HG03432 (cell line): ENCODE data around the gene BBS1.

ENCODE experiments used
- ATAC-seq: cut with Tn5 transposase; IDR thresholded peaks from one replicate; pipeline ENCODE4 v1.9.1; 2021; ENCODE audit warnings: mild to moderate bottlenecking, moderate library complexity; ENCODE audit not compliant: unreplicated experiment

Gene BBS1

GRCh38 chr11:66476841-66477251, 33.6 kb upstream of the BBS1 start:
- ATAC-seq: no peak

- no peak for ATAC-seq
Measured at GRCh38 chr11:66477263-66478201, 32.9 kb upstream of the BBS1 start.

- ATAC-seq: no peak
Measured at GRCh38 chr11:66478729-66479393, 31.6 kb upstream of the BBS1 start.

GRCh38 chr11:66479394-66480116, 30.9 kb upstream of the BBS1 start:
- no peak for ATAC-seq

- ATAC-seq: peak; percentile 86
Measured at GRCh38 chr11:66480117-66480938, 30.1 kb upstream of the BBS1 start, which contains the start of gene DPP3. Gene DPP3 (plus strand): TSS chr11:66480434. CDS start chr11:66482201, 1,767 bp downstream.

GRCh38 chr11:66484806-66485380, 25.5 kb upstream of the BBS1 start:
- no peak for ATAC-seq

GRCh38 chr11:66488957-66489356, 21.5 kb upstream of the BBS1 start:
- ATAC-seq: no peak

- no peak for ATAC-seq
Measured at GRCh38 chr11:66489636-66490035, 20.8 kb upstream of the BBS1 start.

GRCh38 chr11:66491315-66491935, 19.0 kb upstream of the BBS1 start:
- ATAC-seq: no peak

GRCh38 chr11:66492161-66492865, 18.1 kb upstream of the BBS1 start:
- no peak for ATAC-seq

GRCh38 chr11:66493130-66493529, 17.3 kb upstream of the BBS1 start:
- ATAC-seq: no peak

GRCh38 chr11:66494458-66494857, 16.0 kb upstream of the BBS1 start:
- ATAC-seq: no peak

GRCh38 chr11:66494935-66495334, 15.5 kb upstream of the BBS1 start:
- ATAC-seq: no peak

- no peak for ATAC-seq
Measured at GRCh38 chr11:66495401-66495854, 15.0 kb upstream of the BBS1 start.

- ATAC-seq: no peak
Measured at GRCh38 chr11:66497206-66497605, 13.2 kb upstream of the BBS1 start.

- no peak for ATAC-seq
Measured at GRCh38 chr11:66498506-66498905, 11.9 kb upstream of the BBS1 start.

GRCh38 chr11:66505276-66505816, 5.1 kb upstream of the BBS1 start:
- no peak for ATAC-seq

GRCh38 chr11:66509131-66509561, 1.3 kb upstream of the BBS1 start:
- no peak for ATAC-seq

GRCh38 chr11:66510990-66511339, 530 bp downstream of the BBS1 start:
- no peak for ATAC-seq
